Breast epithelium (tissue), 3 donors: Measurements from ENCODE around the gene FAM83E.

Source experiments
- POLR2A ChIP-seq: fragments of 450-650 bp; IDR thresholded peaks from one replicate; pipeline ENCODE4 v1.6.1; 2016; ENCODE audit warnings: antibody characterized with exemption, mild to moderate bottlenecking, moderate library complexity
- POLR2AphosphoS5 ChIP-seq, 3 donors: sonication (generic); formaldehyde crosslinking; IDR thresholded peaks; one replicate each; pipeline ENCODE4 v1.6.1; 2017; ENCODE audit warnings: antibody characterized with exemption in 3 of 3
- TF ChIP-seq, protein P1 (sequence below), 3 donors: fragments of 450-650 bp; IDR thresholded peaks; one replicate each; pipeline ENCODE4 v1.5.1; 2016 to 2017; ENCODE audit warnings: antibody characterized with exemption in 3 of 3, mild to moderate bottlenecking in 3 of 3, moderate library complexity in 3 of 3

DNA sequence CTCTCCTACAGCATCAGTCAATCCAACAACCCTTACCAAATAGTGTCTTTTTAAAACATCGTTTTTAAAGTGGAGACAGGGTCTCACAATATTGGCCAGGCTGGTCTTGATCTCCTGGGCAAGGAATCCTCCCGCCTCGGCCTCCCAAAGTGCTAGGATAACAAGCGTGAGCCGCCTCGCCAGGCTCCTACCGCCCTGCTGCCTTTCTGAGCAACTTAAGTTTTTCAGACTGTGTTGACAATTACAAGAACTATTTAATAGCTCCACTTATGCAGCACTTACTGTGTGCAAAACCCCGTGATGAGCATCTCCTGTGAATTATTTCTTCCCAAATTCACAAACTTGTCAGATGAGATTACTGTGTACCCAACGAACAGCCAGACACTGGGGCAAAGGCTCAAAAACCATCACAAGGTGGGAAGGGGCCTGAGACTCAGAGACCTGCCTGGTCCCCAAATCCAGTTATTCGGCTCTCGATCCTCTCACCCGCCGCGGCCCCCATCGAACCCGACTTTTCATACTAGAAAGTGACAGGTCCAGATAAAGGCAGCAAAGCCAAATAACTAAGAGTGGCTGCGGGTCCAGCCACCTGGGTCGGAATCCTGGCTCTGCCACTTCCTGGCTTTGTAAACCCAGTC, 3.5 kb upstream of the FAM83E start:
- TF ChIP-seq, protein P1, sequence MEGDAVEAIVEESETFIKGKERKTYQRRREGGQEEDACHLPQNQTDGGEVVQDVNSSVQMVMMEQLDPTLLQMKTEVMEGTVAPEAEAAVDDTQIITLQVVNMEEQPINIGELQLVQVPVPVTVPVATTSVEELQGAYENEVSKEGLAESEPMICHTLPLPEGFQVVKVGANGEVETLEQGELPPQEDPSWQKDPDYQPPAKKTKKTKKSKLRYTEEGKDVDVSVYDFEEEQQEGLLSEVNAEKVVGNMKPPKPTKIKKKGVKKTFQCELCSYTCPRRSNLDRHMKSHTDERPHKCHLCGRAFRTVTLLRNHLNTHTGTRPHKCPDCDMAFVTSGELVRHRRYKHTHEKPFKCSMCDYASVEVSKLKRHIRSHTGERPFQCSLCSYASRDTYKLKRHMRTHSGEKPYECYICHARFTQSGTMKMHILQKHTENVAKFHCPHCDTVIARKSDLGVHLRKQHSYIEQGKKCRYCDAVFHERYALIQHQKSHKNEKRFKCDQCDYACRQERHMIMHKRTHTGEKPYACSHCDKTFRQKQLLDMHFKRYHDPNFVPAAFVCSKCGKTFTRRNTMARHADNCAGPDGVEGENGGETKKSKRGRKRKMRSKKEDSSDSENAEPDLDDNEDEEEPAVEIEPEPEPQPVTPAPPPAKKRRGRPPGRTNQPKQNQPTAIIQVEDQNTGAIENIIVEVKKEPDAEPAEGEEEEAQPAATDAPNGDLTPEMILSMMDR (IDR thresholded peaks at IDR 0.05): no peak
- TF ChIP-seq POLR2A (no peak), POLR2AphosphoS5 (IDR thresholded peaks at IDR 0.05) (no peak)
